OCI-LY1 (cell line): ENCODE measurements around the gene DTHD1.

Experiments used
- CTCF ChIP-seq: fragments of 200-600 bp; sonication (generic), shearing (Covaris generic); IDR thresholded peaks from 2 replicates; pipeline ENCODE4 v1.5.1; 2017; ENCODE audit warnings: mild to moderate bottlenecking, antibody characterized with exemption, low read length, moderate library complexity, mixed read lengths
- EZH2 ChIP-seq: fragments of 200-600 bp; sonication (generic), shearing (Covaris generic); IDR thresholded peaks from 2 replicates; pipeline ENCODE4 v1.8.0; 2017; ENCODE audit warnings: borderline replicate concordance, mixed run types, mild to moderate bottlenecking, antibody characterized with exemption, low read length, moderate library complexity, mixed read lengths

DNA sequence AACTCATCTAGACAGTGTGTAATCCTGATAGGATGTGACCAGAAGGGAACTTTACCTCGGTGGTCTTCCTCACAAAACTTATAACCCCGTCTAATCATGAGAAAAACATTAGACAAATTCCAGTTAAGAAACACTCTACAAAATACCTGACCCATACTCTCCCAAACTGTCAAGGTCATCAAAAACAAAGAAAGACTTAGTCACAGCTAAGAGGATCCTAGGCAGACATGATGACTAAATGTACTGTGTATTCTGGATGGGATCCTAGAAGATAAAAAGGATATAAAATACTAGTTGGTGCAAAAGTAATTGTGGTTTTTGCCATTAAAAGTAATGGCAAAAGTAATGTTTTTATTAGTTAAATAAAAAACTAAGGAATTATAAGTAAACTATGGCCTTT, 81.6 kb downstream of the DTHD1 start:
- TF ChIP-seq CTCF, result no peak
- no peak for TF ChIP-seq EZH2
